ENCODE data around the gene CPNE8.

The CPNE8 gene

GRCh38 chr12:38783304-38783703 lies 122.1 kb downstream of the CPNE8 start:
- DNase-seq (ENCODE audit: low read depth) = no peak
- TF ChIP-seq CTCF (IDR thresholded peaks at IDR 0.05; ENCODE audit: control insufficient read depth, insufficient read depth, low read depth, low read length, missing control alignments) = no peak
- no peak overlapping the region for H3K4me3 ChIP-seq (ENCODE audit: control insufficient read depth, low read depth, low read length)

DNA sequence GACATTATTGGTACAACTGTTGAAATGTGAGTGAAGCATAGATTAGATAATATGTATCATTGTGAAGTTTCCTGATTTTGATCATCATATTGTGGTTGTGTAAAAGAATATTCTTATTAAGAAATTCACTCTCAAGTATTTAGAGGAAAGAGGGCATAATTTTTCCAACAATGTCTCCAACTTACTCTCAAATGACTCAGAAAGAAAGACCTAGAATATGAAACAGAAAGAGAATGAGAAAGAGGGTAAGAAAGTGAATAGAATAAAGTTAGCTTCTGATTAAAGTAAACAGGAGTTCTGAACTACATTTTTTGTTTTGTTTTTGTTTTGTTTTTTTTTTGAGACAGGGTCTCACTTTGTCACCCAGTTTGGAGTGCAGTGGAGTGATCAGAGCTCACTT lies 123.0 kb downstream of the CPNE8 start:
- no peak overlapping the region for H3K4me3 ChIP-seq (ENCODE audit: control insufficient read depth, low read depth, low read length)
- no peak for TF ChIP-seq CTCF (IDR thresholded peaks at IDR 0.05; ENCODE audit: control insufficient read depth, insufficient read depth, low read depth, low read length, missing control alignments)
- DNase-seq (ENCODE audit: low read depth) = no peak

DNA sequence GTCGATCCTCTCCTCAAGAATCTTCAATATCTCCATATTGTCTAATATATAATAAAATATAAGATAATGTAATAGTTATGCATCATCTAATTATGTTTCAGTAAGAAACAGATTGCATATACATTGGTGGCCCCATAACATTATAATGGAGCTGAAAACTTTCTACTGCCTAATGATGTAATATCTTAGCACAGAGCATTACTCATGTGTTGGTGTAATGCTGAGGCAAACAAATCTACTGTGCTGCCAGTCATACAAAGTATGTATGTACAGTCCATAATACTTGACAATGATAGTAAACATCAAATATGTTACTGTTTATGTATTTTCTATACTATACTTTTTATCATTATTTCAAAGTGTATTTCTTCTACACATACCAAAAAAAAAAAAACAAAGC lies 128.7 kb downstream of the CPNE8 start:
- TF ChIP-seq CTCF (IDR thresholded peaks at IDR 0.05; ENCODE audit: control insufficient read depth, insufficient read depth, low read depth, low read length, missing control alignments) = no peak
- no peak for DNase-seq (ENCODE audit: low read depth)
- H3K4me3 ChIP-seq (ENCODE audit: control insufficient read depth, low read depth, low read length) = no peak overlapping the region

- H3K4me3 ChIP-seq (ENCODE audit: control insufficient read depth, low read depth, low read length) = no peak overlapping the region
- no peak for DNase-seq (ENCODE audit: low read depth)
- TF ChIP-seq CTCF (IDR thresholded peaks at IDR 0.05; ENCODE audit: control insufficient read depth, insufficient read depth, low read depth, low read length, missing control alignments) = no peak
Measured at GRCh38 chr12:38775457-38775856, 129.9 kb downstream of the CPNE8 start.

DNA sequence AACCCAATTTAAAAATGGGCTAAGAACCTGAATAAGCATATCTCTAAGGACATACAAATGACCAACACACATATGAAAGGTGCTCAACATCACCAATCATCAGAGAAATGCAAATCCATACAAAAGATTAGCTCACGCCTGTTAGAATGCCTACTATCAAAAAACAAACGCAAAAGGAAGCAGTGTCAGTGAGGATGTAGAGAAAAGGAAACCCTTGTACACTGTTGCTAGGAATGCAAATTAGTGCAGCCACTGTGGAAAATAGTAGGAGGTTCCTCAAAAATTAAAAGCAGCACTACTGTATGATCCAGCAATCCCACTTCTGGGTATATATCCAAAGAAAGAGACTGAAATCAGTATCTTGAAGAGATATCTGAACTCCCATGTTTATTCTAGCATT lies 133.0 kb downstream of the CPNE8 start:
- H3K4me3 ChIP-seq (ENCODE audit: control insufficient read depth, low read depth, low read length) = no peak overlapping the region
- no peak for TF ChIP-seq CTCF (IDR thresholded peaks at IDR 0.05; ENCODE audit: control insufficient read depth, insufficient read depth, low read depth, low read length, missing control alignments)
- DNase-seq (ENCODE audit: low read depth) = no peak

- no peak for TF ChIP-seq CTCF (IDR thresholded peaks at IDR 0.05; ENCODE audit: control insufficient read depth, insufficient read depth, low read depth, low read length, missing control alignments)
- DNase-seq (ENCODE audit: low read depth) = no peak
- no peak overlapping the region for H3K4me3 ChIP-seq (ENCODE audit: control insufficient read depth, low read depth, low read length)
Measured at GRCh38 chr12:38771871-38772270, 133.5 kb downstream of the CPNE8 start.
